Lung (tissue), 12 donors: Measurements from ENCODE around the gene EPHB1. TPM values are rescaled to one million over a fixed set of nuclear protein-coding genes. Genes with fewer than 3 reads are reported as not detected.

ENCODE experiments used
- ATAC-seq: fragments of 200-7000 bp; cut with Tn5 transposase; one replicate; pipeline ENCODE4 v1.9.1; 2020; ENCODE audit warnings: moderate number of reproducible peaks; ENCODE audit not compliant: insufficient read depth, low FRiP score
- DNase-seq, 3 donors: peaks; one replicate each; pipeline ENCODE4 v3.0.0-alpha.2; 2013 to 2017
- H3K27ac ChIP-seq, 2 donors: one replicate each; pipeline ENCODE4 v1.5.1; 2013; ENCODE audit warnings: mild to moderate bottlenecking in 2 of 2, moderate library complexity in 2 of 2, control low read depth in 1 of 2, inconsistent platforms in 1 of 2, low read depth in 1 of 2, low read length in 1 of 2
- H3K27me3 ChIP-seq, 3 donors: one replicate each; pipeline ENCODE4 v1.5.1; 2013; ENCODE audit warnings: low read length in 2 of 3; ENCODE audit not compliant: control insufficient read depth in 3 of 3, insufficient read depth in 3 of 3
- H3K36me3 ChIP-seq, 4 donors: one replicate each; pipeline ENCODE4 v1.5.1; 2013; ENCODE audit warnings: low read length in 4 of 4, mild to moderate bottlenecking in 1 of 4, moderate library complexity in 1 of 4; ENCODE audit not compliant: control insufficient read depth in 4 of 4, insufficient read depth in 4 of 4
- H3K4me1 ChIP-seq, 5 donors: one replicate each; pipeline ENCODE4 v1.5.1; 2013; ENCODE audit warnings: low read length in 5 of 5, mild to moderate bottlenecking in 2 of 5, moderate library complexity in 1 of 5; ENCODE audit not compliant: control insufficient read depth in 5 of 5, insufficient read depth in 5 of 5
- H3K4me3 ChIP-seq: one replicate; pipeline ENCODE4 v1.5.1; 2013; ENCODE audit warnings: mild to moderate bottlenecking, control low read depth, moderate library complexity
- H3K9ac ChIP-seq, 2 donors: one replicate each; pipeline ENCODE4 v1.5.1; 2013; ENCODE audit warnings: low read length in 2 of 2, control low read depth in 1 of 2; ENCODE audit not compliant: insufficient read depth in 1 of 2
- H3K9me3 ChIP-seq, 4 donors: one replicate each; pipeline ENCODE4 v1.5.1; 2013; ENCODE audit warnings: low read length in 3 of 4, mild to moderate bottlenecking in 1 of 4, moderate library complexity in 1 of 4; ENCODE audit not compliant: control insufficient read depth in 4 of 4, insufficient read depth in 3 of 4
- CTCF ChIP-seq: IDR thresholded peaks from 2 replicates; pipeline ENCODE4 v1.5.1; 2012; ENCODE audit warnings: mild to moderate bottlenecking; ENCODE audit errors: control extremely low read depth, extremely low read depth
- WGBS, 2 donors: extraction: QIAGEN DNeasy Blood & Tissue Kit; methylation state at CpG; one replicate each; pipeline ENCODE4 v1.1.7; 2013; 5-methylcytosine and 5-hydroxymethylcytosine counted together
- polyA plus RNA-seq, 2 donors: library from polyadenylated mRNA; stranded (reverse); fragments of 200-250 nt; gene quantifications; one replicate each; pipeline ENCODE4 v1.2.1, GENCODE V29; 2013
- total RNA-seq, 2 donors: library from RNA; depleted of rRNA in 1 of 2; stranded (reverse); fragments of >200 nt in 1 of 2; gene quantifications; one replicate each; pipeline ENCODE4 v1.2.1, GENCODE V29; 2014 to 2021
- donor health status: control.
- donor health status: control.
- donor health status: Bipolar disorder and iron deficiency.
- donor health status: healthy.
- donor health status: DM: yes; HTN: yes; CAD: no.

EPHB1 gene
- total and polyA plus RNA-seq, 4 donors = 0.30 to 6.3 (median 2.1) TPM

- no peak overlapping the region for H3K9ac ChIP-seq
- ATAC-seq = no peak
- no peaks in the 10 kb centered on the region for H3K36me3 ChIP-seq
- H3K27ac ChIP-seq = no peak overlapping the region
- H3K4me3 ChIP-seq = no peak overlapping the region
- H3K27me3 ChIP-seq = no peaks in the 10 kb centered on the region
- DNase-seq = no peak
- 73 to 74% methylated on average over 1 of the region's 1 CpG for WGBS, 2 donors
- peaks cover 0 to 5% (median 0%) of the 10 kb centered on the region in 5 donors for H3K4me1 ChIP-seq
- TF ChIP-seq CTCF = no peak
- H3K9me3 ChIP-seq = peaks cover 0 to 1% (median 0%) of the 10 kb centered on the region in 4 donors
Measured at GRCh38 chr3:135261916-135262315, 466.9 kb downstream of the EPHB1 start.

- TF ChIP-seq CTCF = no peak
- H3K9me3 ChIP-seq = peaks cover 0 to 1% (median 0%) of the 10 kb centered on the region in 4 donors
- H3K4me3 ChIP-seq = no peak overlapping the region
- peaks cover 0 to 5% (median 0%) of the 10 kb centered on the region in 5 donors for H3K4me1 ChIP-seq
- H3K9ac ChIP-seq = no peak overlapping the region
- WGBS, 2 donors = 91 to 97% methylated on average over 4 of the region's 4 CpGs
- ATAC-seq = no peak
- H3K36me3 ChIP-seq = no peaks in the 10 kb centered on the region
- no peaks in the 10 kb centered on the region for H3K27me3 ChIP-seq
- H3K27ac ChIP-seq = no peak overlapping the region
- no peak for DNase-seq
Measured at GRCh38 chr3:135262441-135262840, 467.4 kb downstream of the EPHB1 start.

GRCh38 chr3:135263331-135263730 lies 468.3 kb downstream of the EPHB1 start:
- H3K27ac ChIP-seq = no peak overlapping the region
- no peaks in the 10 kb centered on the region for H3K36me3 ChIP-seq
- DNase-seq = no peak
- no peak for ATAC-seq
- WGBS, 2 donors = 76 to 87% methylated on average over 3 of the region's 3 CpGs
- H3K9ac ChIP-seq = no peak overlapping the region
- H3K9me3 ChIP-seq = peaks cover 0 to 1% (median 0%) of the 10 kb centered on the region in 4 donors
- TF ChIP-seq CTCF = no peak
- no peaks in the 10 kb centered on the region for H3K27me3 ChIP-seq
- H3K4me3 ChIP-seq = no peak overlapping the region
- peaks cover 0 to 3% (median 0%) of the 10 kb centered on the region in 5 donors for H3K4me1 ChIP-seq

GRCh38 chr3:135267487-135267886 lies 472.4 kb downstream of the EPHB1 start:
- Histone ChIP-seq H3K27ac (no peak overlapping the region), H3K9ac (no peak overlapping the region), H3K9me3 (no peaks in the 10 kb centered on the region), H3K4me3 (no peak overlapping the region), H3K4me1 (no peaks in the 10 kb centered on the region), H3K36me3 (no peaks in the 10 kb centered on the region), H3K27me3 (no peaks in the 10 kb centered on the region)
- 83 to 87% methylated on average over 6 of the region's 6 CpGs for WGBS, 2 donors
- ATAC-seq (no peak), DNase-seq (no peak)
- TF ChIP-seq CTCF = no peak
